Endodermal cell (in vitro differentiated cells): ENCODE data around the gene AKR7A2. TPM values are rescaled to one million over a fixed set of nuclear protein-coding genes. Genes with fewer than 3 reads are reported as not detected.
A peak's percentile ranks its signal among the peaks of the same experiment; 100 is the strongest.

ENCODE experiments used
- DNase-seq: peaks from one replicate; pipeline ENCODE4 v3.0.0-alpha.2; 2017
- H3K27ac ChIP-seq: 2 replicates; pipeline ENCODE4 v1.5.1; 2013; ENCODE audit warnings: mild to moderate bottlenecking, low read depth, low read length, moderate library complexity
- H3K27me3 ChIP-seq: 2 replicates; pipeline ENCODE4 v1.6.1; 2013; ENCODE audit warnings: mild to moderate bottlenecking, low read length, moderate library complexity; ENCODE audit not compliant: insufficient read depth, control insufficient read depth, poor library complexity, severe bottlenecking
- H3K36me3 ChIP-seq: 2 replicates; pipeline ENCODE4 v1.7.0; 2013; ENCODE audit warnings: mild to moderate bottlenecking, low read length, moderate library complexity; ENCODE audit not compliant: control insufficient read depth, insufficient read depth
- H3K4me1 ChIP-seq: one replicate; pipeline ENCODE4 v1.7.0; 2013; ENCODE audit warnings: low read length; ENCODE audit not compliant: control insufficient read depth, insufficient read depth
- H3K4me3 ChIP-seq: 2 replicates; pipeline ENCODE4 v1.5.1; 2013; ENCODE audit warnings: mild to moderate bottlenecking, low read length, moderate library complexity
- H3K9ac ChIP-seq: 2 replicates; pipeline ENCODE4 v1.6.1; 2013; ENCODE audit warnings: mild to moderate bottlenecking, low read length, moderate library complexity; ENCODE audit not compliant: poor library complexity, severe bottlenecking; ENCODE audit errors: extremely low read depth
- H3K9me3 ChIP-seq: 2 replicates; pipeline ENCODE4 v1.6.1; 2013; ENCODE audit warnings: mild to moderate bottlenecking, low read length, moderate library complexity; ENCODE audit not compliant: control insufficient read depth
- H3K27ac Mint-ChIP-seq: 2 replicates; pipeline ENCODE4 v1.8.0; 2020; ENCODE audit warnings: mixed read lengths
- H3K27me3 Mint-ChIP-seq: 2 replicates; pipeline ENCODE4 v1.8.0; 2021; ENCODE audit warnings: mild to moderate bottlenecking, mixed read lengths; ENCODE audit not compliant: insufficient read depth
- H3K36me3 Mint-ChIP-seq: 2 replicates; pipeline ENCODE4 v1.8.0; 2020; ENCODE audit warnings: low read depth, mixed read lengths
- H3K4me1 Mint-ChIP-seq: 2 replicates; pipeline ENCODE4 v1.8.0; 2020; ENCODE audit warnings: mixed read lengths
- H3K4me3 Mint-ChIP-seq: 2 replicates; pipeline ENCODE4 v1.8.0; 2020; ENCODE audit warnings: mild to moderate bottlenecking, moderate library complexity, mixed read lengths
- H3K9me3 Mint-ChIP-seq: 2 replicates; pipeline ENCODE4 v1.8.0; 2020; ENCODE audit warnings: mild to moderate bottlenecking, mixed read lengths
- WGBS, 2 experiments: methylation state at CpG; one replicate each; pipeline versions ENCODE4 v1.1.5 to v1.1.7; 2013; ENCODE audit warnings: missing lambda C conversion rate in 2 of 2, mixed read lengths in 1 of 2; ENCODE audit not compliant: insufficient coverage in 1 of 2, insufficient read length in 1 of 2; 5-methylcytosine and 5-hydroxymethylcytosine counted together
- total RNA-seq, 2 donors: library from RNA; stranded (reverse); fragmentation: NEBNext Ultra II Directional in 1 of 2; extraction: Animal tissue kit (Norgen Biotek cat#: 25700) in 1 of 2; gene quantifications; 2 replicates in 1 of 2; 3 replicates in 1 of 2; pipeline ENCODE4 v1.2.1, GENCODE V29; 2021
- TF ChIP-seq, protein P1 (sequence below): fragments of 200-600 bp; sonication (generic); conservative IDR thresholded peaks from 2 replicates; pipeline ENCODE4 v1.5.0; 2021; ENCODE audit warnings: antibody characterized with exemption, mild to moderate bottlenecking

AKR7A2 gene
- total RNA-seq, 2 donors from 2014 or later: 47.8 to 66.1 TPM

GRCh38 chr1:19330449-19331135, 18.6 kb upstream of the AKR7A2 start:
- peak overlapping the region; percentile 24 for H3K27ac ChIP-seq
- H3K27ac Mint-ChIP-seq: no peak overlapping the region
- H3K4me3 Mint-ChIP-seq: no peak overlapping the region

GRCh38 chr1:19329611-19330010, 17.7 kb upstream of the AKR7A2 start:
- peaks cover 21% of the 10 kb centered on the region for H3K36me3 Mint-ChIP-seq
- H3K27ac Mint-ChIP-seq: no peak overlapping the region
- H3K9me3 Mint-ChIP-seq: no peaks in the 10 kb centered on the region
- no peak overlapping the region for H3K4me3 Mint-ChIP-seq
- H3K9me3 ChIP-seq: no peaks in the 10 kb centered on the region
- no peak overlapping the region for H3K4me3 ChIP-seq
- WGBS, 2 experiments: 93 to 100% methylated on average over 3 to 5 of the region's 5 CpGs
- H3K27me3 ChIP-seq: no peaks in the 10 kb centered on the region
- H3K4me1 ChIP-seq: no peaks in the 10 kb centered on the region
- TF ChIP-seq, protein P1, sequence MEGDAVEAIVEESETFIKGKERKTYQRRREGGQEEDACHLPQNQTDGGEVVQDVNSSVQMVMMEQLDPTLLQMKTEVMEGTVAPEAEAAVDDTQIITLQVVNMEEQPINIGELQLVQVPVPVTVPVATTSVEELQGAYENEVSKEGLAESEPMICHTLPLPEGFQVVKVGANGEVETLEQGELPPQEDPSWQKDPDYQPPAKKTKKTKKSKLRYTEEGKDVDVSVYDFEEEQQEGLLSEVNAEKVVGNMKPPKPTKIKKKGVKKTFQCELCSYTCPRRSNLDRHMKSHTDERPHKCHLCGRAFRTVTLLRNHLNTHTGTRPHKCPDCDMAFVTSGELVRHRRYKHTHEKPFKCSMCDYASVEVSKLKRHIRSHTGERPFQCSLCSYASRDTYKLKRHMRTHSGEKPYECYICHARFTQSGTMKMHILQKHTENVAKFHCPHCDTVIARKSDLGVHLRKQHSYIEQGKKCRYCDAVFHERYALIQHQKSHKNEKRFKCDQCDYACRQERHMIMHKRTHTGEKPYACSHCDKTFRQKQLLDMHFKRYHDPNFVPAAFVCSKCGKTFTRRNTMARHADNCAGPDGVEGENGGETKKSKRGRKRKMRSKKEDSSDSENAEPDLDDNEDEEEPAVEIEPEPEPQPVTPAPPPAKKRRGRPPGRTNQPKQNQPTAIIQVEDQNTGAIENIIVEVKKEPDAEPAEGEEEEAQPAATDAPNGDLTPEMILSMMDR: no peak
- no peak for DNase-seq
- H3K9ac ChIP-seq: no peak overlapping the region
- no peaks in the 10 kb centered on the region for H3K4me1 Mint-ChIP-seq
- H3K27ac ChIP-seq: no peak overlapping the region
- H3K36me3 ChIP-seq: peaks cover 19% of the 10 kb centered on the region
- H3K27me3 Mint-ChIP-seq: no peaks in the 10 kb centered on the region

More at GRCh38 chr1:19330449-19331135, 18.6 kb upstream of the AKR7A2 start:
- H3K4me3 ChIP-seq: no peak overlapping the region
- H3K27me3 Mint-ChIP-seq: no peaks in the 10 kb centered on the region
- H3K9ac ChIP-seq: no peak overlapping the region
- H3K9me3 ChIP-seq: no peaks in the 10 kb centered on the region
- TF ChIP-seq, protein P1: no peak
- peaks cover 18% of the 10 kb centered on the region for H3K36me3 ChIP-seq
- no peaks in the 10 kb centered on the region for H3K4me1 Mint-ChIP-seq
- H3K9me3 Mint-ChIP-seq: no peaks in the 10 kb centered on the region
- peaks cover 21% of the 10 kb centered on the region for H3K36me3 Mint-ChIP-seq
- WGBS, 2 experiments: 95% methylated on average over 4 to 14 of the region's 14 CpGs
- H3K4me1 ChIP-seq: no peaks in the 10 kb centered on the region
- DNase-seq: no peak
- no peaks in the 10 kb centered on the region for H3K27me3 ChIP-seq

- Mint-ChIP-seq H3K36me3 (peaks cover 23% of the 10 kb centered on the region), H3K9me3 (no peaks in the 10 kb centered on the region), H3K27ac (no peak overlapping the region), H3K27me3 (no peaks in the 10 kb centered on the region), H3K4me1 (no peaks in the 10 kb centered on the region), H3K4me3 (no peak overlapping the region)
- no peaks in the 10 kb centered on the region for H3K4me1 ChIP-seq
- no peak overlapping the region for H3K4me3 ChIP-seq
- WGBS, 2 experiments: 92 to 96% methylated on average over 13 of the region's 13 CpGs
- peaks cover 22% of the 10 kb centered on the region for H3K36me3 ChIP-seq
- no peak for DNase-seq
- H3K27me3 ChIP-seq: no peaks in the 10 kb centered on the region
- H3K9ac ChIP-seq: no peak overlapping the region
- no peak overlapping the region for H3K27ac ChIP-seq
- no peaks in the 10 kb centered on the region for H3K9me3 ChIP-seq
- TF ChIP-seq, protein P1: no peak
Measured at GRCh38 chr1:19329188-19329587, 17.2 kb upstream of the AKR7A2 start.
